Measurements from ENCODE around the gene DUSP6. TPM values are rescaled to one million over a fixed set of nuclear protein-coding genes. Genes with fewer than 3 reads are reported as not detected.
A peak's percentile ranks its signal among the peaks of the same experiment; 100 is the strongest.

DUSP6 gene
- total RNA-seq, 1 donor from 2014 or later = 51.1 TPM

GRCh38 chr12:89356069-89356665 lies 3.9 kb upstream of the DUSP6 start:
- TF ChIP-seq, protein P1, sequence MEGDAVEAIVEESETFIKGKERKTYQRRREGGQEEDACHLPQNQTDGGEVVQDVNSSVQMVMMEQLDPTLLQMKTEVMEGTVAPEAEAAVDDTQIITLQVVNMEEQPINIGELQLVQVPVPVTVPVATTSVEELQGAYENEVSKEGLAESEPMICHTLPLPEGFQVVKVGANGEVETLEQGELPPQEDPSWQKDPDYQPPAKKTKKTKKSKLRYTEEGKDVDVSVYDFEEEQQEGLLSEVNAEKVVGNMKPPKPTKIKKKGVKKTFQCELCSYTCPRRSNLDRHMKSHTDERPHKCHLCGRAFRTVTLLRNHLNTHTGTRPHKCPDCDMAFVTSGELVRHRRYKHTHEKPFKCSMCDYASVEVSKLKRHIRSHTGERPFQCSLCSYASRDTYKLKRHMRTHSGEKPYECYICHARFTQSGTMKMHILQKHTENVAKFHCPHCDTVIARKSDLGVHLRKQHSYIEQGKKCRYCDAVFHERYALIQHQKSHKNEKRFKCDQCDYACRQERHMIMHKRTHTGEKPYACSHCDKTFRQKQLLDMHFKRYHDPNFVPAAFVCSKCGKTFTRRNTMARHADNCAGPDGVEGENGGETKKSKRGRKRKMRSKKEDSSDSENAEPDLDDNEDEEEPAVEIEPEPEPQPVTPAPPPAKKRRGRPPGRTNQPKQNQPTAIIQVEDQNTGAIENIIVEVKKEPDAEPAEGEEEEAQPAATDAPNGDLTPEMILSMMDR (IDR thresholded peaks at IDR 0.05) = no peak
- TF ChIP-seq POLR2AphosphoS5 (IDR thresholded peaks at IDR 0.05; ENCODE audit: insufficient read depth in 1 of 2, low read depth in 1 of 2) (no peak), POLR2A (IDR thresholded peaks at IDR 0.05) (no peak)
- H3K4me3 ChIP-seq = no peak overlapping the region
- peaks cover 18% of the 10 kb centered on the region for H3K4me1 ChIP-seq
- no peaks in the 10 kb centered on the region for H3K36me3 ChIP-seq
- intact Hi-C loops (cut with DNase I) = no loop called here
- no peak overlapping the region for H3K27ac ChIP-seq
- no peaks in the 10 kb centered on the region for H3K9me3 ChIP-seq
- H3K27me3 ChIP-seq = no peaks in the 10 kb centered on the region
- no peak for DNase-seq (ENCODE audit: extremely low spot score in 2 of 2)

- H3K9me3 ChIP-seq = no peaks in the 10 kb centered on the region
- intact Hi-C loops (cut with DNase I) = no loop called here
- peak overlapping the region; percentile 93 for H3K27ac ChIP-seq
- TF ChIP-seq POLR2A (IDR thresholded peaks at IDR 0.05) (no peak), POLR2AphosphoS5 (IDR thresholded peaks at IDR 0.05; ENCODE audit: insufficient read depth in 1 of 2, low read depth in 1 of 2) (no peak)
- TF ChIP-seq, protein P1 (IDR thresholded peaks at IDR 0.05) = no peak
- peaks cover 24% of the 10 kb centered on the region for H3K4me1 ChIP-seq
- DNase-seq (ENCODE audit: extremely low spot score in 2 of 2) = no peak
- peak overlapping the region; percentile 77 to 81 for H3K4me3 ChIP-seq
- no peaks in the 10 kb centered on the region for H3K36me3 ChIP-seq
- no peaks in the 10 kb centered on the region for H3K27me3 ChIP-seq
Observed at GRCh38 chr12:89355243-89356068, 3.2 kb upstream of the DUSP6 start.

- Histone ChIP-seq H3K9me3 (no peaks in the 10 kb centered on the region), H3K4me1 (peaks cover 31% of the 10 kb centered on the region), H3K4me3 (peak overlapping the region; percentile 77 to 81), H3K36me3 (no peaks in the 10 kb centered on the region), H3K27ac (peak overlapping the region; percentile 93), H3K27me3 (no peaks in the 10 kb centered on the region)
- TF ChIP-seq POLR2AphosphoS5 (IDR thresholded peaks at IDR 0.05; ENCODE audit: insufficient read depth in 1 of 2, low read depth in 1 of 2) (no peak), POLR2A (IDR thresholded peaks at IDR 0.05) (no peak)
- TF ChIP-seq, protein P1 (IDR thresholded peaks at IDR 0.05) = no peak
- intact Hi-C loops (cut with DNase I) = no loop called here
- no peak for DNase-seq (ENCODE audit: extremely low spot score in 2 of 2)
Observed at GRCh38 chr12:89354612-89355067, 2.3 kb upstream of the DUSP6 start.

DNA sequence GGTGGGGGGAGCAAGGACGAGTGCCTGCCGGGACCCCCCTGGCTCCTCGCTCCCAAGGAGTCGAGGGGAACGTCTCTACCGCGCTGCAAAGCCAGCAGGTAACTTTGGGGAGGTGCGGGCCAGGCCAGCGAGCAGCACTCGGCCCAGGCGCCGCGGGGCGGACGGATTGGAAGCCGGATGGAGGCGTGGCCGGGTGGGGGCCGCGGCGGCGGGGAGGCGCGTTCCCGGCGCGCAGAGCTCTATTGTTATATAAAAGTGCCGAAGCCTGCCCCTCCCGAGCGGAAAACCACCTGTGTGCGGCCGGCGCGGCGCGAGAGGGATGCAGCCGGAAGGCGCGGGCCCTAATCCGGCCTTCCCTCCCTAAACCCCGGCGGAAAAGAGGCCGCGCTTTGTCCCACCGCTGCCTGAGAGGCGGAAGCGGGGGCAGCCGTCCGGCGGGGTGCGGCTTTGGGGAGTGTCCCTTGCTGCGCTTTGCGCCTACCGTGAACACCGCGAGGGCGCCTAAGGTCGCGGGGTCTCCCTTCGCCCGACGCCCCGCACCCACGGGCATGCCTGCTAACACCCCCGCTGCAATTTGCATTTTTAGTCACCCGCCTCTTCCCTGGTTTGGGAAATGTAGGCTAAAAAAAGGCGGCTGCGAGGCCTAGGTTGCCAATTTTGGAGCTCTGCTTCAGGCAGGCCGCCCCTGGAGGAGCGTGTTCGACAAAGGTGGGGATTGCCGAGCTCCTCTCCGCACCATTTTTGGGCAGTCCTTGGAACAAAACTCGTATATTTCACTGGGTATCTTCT lies 1.7 kb upstream of the DUSP6 start:
- H3K27ac ChIP-seq = peak overlapping the region; percentile 93
- intact Hi-C loops (cut with DNase I) = loop anchor here (2.0 kb wide), 1 partner anchor 99 kb away; no protein-coding TSS in a partner anchor
- peaks cover 0 to 2% of the 10 kb centered on the region in 2 donors for H3K36me3 ChIP-seq
- TF ChIP-seq, protein P1 (IDR thresholded peaks at IDR 0.05) = no peak
- TF ChIP-seq POLR2AphosphoS5 (IDR thresholded peaks at IDR 0.05; ENCODE audit: insufficient read depth in 1 of 2, low read depth in 1 of 2) (peak in 1 of 2 donors; percentile 69), POLR2A (IDR thresholded peaks at IDR 0.05) (no peak)
- no peak for DNase-seq (ENCODE audit: extremely low spot score in 2 of 2)
- no peaks in the 10 kb centered on the region for H3K27me3 ChIP-seq
- peaks cover 31% of the 10 kb centered on the region for H3K4me1 ChIP-seq
- no peaks in the 10 kb centered on the region for H3K9me3 ChIP-seq
- peak overlapping the region; percentile 77 to 81 for H3K4me3 ChIP-seq
